IPS-NIHi7 (cell line): Measurements from ENCODE around the gene JUNB.
A peak's percentile ranks its signal among the peaks of the same experiment; 100 is the strongest.

Experiments used
- DNase-seq: peaks from one replicate; pipeline ENCODE4 v3.0.0; 2012; ENCODE audit warnings: mixed read lengths; ENCODE audit errors: extremely low spot score

Gene JUNB

GRCh38 chr19:12774588-12775555, 16.4 kb upstream of the JUNB start, which contains the start of gene HOOK2:
TSS of gene HOOK2 (minus strand) at chr19:12775552. CDS start at chr19:12775449, 103 bp downstream.
- DNase-seq: peak; percentile 85

- peak; percentile 74 for DNase-seq
These were observed 13.9 kb upstream of the JUNB start for GRCh38 chr19:12777217-12778016.

GRCh38 chr19:12778017-12778904, 13.0 kb upstream of the JUNB start:
- DNase-seq: no peak

- no peak for DNase-seq
These were observed 12.5 kb upstream of the JUNB start for GRCh38 chr19:12778905-12779161.

GRCh38 chr19:12779162-12779993, 11.9 kb upstream of the JUNB start:
- DNase-seq: no peak

- DNase-seq: no peak
These were observed 9.2 kb upstream of the JUNB start for GRCh38 chr19:12782174-12782423.

DNA sequence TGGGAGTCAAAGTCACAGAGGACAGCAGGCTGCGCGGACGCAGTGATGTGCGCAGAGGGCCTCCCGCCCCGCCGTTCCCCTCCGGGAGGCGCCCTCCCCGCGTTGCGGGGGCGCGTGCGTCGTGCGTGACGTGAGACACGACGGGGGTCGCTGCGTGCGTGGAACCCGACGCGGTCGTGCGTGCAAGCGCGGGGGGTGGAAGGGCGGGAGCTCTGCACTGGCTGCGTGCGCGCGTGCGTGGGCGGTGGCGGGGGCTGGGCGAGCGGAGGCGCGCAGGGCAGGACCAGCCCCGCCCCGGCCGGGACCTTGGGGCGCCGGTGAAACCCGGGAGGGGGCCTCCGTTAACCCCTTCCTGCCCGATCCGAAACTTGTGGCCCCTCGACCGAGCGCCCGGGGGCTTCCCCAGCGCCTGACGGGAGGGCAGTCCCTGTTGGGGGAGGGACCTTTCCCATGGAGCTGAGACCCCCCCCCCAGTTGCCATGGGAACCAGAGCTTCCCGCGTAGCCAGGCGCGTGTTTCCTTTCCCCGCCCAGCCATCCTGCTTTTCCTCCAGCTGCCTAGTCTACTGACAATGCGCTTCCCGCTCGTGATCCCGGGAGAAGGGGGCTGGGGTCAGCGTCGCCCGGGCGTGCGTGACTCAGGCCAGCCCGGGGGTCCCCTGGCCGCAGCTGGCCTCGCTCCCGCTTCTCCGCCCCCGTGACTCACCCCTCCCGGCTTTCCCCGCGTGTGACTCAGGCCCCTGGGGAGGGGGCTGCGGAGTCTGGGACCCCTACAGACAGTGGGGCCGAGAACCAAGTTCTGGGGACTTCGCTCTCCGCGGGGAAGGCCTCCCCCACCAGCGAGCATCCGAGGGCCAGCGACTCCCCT, 8.6 kb upstream of the JUNB start:
- DNase-seq: no peak

GRCh38 chr19:12783291-12783848, 7.9 kb upstream of the JUNB start:
- no peak for DNase-seq

- no peak for DNase-seq
These were observed 7.4 kb upstream of the JUNB start for GRCh38 chr19:12783849-12784393.

- no peak for DNase-seq
These were observed 6.9 kb upstream of the JUNB start for GRCh38 chr19:12784394-12784870.

DNA sequence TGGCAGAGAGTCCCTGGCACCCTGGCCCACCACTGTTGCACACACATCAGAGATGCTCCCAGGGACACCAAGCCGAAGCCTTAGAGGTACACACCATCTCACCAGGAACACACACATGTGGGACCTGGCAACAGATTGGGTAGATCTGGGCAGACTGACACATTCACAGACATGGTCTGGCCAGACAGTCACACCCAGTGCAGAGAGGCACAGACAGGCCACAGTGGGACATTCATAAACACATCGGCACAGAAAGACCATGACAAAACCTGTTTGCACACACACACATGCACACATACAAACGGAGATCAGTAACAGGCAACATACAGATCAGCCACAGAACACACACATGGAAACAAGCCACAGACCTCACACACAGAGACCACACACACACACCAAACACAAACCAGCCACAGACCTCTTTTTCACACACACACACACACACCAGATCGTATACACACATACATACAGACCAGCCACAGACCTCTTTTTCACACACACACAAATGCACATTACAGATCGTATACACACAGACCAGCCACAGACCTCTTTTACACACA, 6.3 kb upstream of the JUNB start:
- no peak for DNase-seq

DNA sequence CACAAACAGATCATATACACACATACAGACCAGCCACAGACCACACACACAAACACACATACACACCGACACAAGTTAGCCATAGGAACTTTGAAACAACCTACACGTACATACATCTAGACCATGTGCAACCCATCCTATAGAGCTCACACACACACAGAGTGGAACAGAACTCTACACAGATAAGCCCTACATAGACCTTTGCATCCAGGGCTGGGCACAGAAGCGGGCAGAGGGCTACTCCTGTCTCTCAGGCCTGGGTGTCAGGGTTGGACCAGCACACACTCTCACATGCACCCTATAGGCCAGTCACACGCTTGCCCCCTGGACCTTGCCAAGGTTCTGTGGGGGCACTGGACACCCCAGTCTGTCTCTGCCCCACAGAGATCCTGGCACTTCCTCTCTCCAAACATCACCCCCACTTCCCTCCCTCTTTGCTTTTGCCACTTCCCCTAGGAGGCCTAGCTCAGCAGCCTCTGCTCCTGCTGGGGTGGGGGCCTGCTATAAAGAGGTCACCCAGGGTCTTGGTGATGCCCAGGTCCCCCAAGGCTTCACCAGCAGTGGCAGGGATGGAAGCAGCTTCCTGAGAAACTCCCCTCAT, 5.8 kb upstream of the JUNB start:
- no peak for DNase-seq

DNA sequence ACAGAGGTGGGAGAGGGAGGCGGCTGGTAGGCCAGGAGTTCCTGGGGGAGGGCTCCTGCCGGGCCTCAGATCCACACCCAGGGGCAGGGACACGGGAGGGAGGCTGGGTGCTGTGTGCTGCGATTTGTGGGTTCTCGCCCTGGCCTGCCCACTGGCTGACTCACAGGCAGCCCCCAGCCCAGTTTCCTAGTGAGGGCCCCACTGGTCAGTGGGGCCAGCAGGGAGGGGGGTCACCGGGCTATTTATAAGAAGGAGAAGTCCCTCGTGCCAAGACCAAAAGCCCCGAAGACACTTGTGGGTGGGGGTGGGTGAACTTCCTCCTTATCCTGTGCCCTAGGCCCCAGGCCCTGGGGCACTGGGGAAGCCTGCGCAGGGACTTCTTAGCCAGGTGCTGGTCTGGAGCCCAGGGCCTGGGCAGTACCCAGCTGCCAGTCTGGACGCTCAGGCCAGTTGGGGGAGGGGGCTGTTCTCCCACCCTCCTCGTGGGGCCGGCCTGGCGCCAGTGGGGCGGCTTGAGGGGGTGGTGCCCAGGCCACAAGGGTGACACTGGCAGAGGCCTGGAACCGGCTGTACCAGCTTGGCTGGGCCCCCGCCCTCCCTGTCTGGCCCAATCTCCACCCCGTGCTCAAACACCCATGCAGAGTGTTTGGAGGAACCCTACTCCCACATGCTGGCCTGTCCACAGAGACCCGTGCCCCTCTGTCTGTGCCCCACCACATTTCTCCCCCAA, 5.0 kb upstream of the JUNB start:
- no peak for DNase-seq

GRCh38 chr19:12786952-12787351, 4.3 kb upstream of the JUNB start:
- no peak for DNase-seq

GRCh38 chr19:12787458-12787857, 3.8 kb upstream of the JUNB start:
- no peak for DNase-seq

- DNase-seq: no peak
These were observed 3.1 kb upstream of the JUNB start for GRCh38 chr19:12788042-12788681.

DNA sequence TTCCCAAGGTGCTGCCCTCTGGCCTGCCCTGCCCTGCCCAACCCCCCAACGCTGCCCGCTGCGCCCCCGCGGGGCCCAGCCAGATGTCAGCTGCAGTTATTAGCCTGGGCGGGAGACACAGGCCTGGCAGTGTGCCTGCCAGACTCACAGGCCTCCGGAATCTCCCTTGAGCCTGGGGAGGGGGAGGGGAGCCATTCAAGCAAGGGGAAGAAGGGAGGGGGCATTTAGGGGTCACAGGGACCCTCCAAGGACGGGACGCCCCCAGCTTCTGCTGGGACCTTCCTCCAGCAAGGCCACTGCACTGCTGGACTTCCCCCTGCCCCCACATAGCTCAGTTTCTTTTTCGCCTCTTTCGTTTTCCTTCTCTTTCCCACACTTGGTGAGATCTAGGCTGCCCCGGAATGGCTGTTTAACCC, 2.6 kb upstream of the JUNB start:
- no peak for DNase-seq
